Measurements from ENCODE around the gene CA12.
A peak's percentile ranks its signal among the peaks of the same experiment; 100 is the strongest.

The CA12 gene

DNA sequence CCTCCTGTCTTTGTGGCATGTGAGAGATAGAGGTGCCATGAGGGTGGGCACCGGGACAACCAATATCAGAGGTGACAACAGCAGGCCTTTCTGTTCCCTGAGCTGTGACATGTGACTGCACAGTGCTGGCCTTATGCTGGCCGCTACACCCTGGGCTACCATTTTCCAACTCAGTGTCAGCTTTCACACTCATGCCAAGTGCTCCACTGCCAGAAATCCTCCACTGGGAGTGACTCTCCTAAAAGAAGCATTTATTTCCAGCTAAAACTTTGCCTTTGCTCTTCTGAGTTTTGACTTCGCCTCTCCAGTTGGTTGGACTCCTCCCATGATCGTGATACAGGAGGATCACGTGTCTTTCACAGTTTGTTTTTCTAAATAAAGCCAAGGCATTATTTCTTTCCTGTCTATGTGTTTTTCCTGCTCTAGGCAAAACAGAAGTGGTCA, 31.4 kb downstream of the CA12 start:
- DNase-seq (ENCODE audit: low spot score): no peak
- TF ChIP-seq, protein P1, sequence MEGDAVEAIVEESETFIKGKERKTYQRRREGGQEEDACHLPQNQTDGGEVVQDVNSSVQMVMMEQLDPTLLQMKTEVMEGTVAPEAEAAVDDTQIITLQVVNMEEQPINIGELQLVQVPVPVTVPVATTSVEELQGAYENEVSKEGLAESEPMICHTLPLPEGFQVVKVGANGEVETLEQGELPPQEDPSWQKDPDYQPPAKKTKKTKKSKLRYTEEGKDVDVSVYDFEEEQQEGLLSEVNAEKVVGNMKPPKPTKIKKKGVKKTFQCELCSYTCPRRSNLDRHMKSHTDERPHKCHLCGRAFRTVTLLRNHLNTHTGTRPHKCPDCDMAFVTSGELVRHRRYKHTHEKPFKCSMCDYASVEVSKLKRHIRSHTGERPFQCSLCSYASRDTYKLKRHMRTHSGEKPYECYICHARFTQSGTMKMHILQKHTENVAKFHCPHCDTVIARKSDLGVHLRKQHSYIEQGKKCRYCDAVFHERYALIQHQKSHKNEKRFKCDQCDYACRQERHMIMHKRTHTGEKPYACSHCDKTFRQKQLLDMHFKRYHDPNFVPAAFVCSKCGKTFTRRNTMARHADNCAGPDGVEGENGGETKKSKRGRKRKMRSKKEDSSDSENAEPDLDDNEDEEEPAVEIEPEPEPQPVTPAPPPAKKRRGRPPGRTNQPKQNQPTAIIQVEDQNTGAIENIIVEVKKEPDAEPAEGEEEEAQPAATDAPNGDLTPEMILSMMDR (IDR thresholded peaks at IDR 0.05; ENCODE audit: extremely low read depth, missing control alignments): no peak

DNA sequence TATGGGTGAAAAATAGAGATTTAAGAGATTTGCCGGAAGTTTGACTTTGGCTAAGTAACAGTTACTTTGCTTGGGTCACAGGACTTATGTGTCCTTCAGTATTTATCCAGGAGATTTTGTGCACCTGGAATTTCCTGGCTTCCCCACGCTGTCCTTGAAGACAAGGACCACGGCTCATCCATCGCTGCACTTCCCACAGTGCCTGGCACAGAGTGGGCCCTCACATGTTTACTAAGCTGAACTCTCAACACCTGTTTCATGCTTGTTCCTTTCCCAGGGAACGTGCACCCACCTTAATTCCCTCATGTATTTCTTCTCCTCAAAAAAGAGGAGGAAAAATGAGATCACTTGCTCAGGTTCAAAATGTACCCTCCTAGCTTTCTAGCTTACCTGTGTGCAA, 32.0 kb downstream of the CA12 start:
- TF ChIP-seq, protein P1 (IDR thresholded peaks at IDR 0.05; ENCODE audit: extremely low read depth, missing control alignments): no peak
- no peak for DNase-seq (ENCODE audit: low spot score)

DNA sequence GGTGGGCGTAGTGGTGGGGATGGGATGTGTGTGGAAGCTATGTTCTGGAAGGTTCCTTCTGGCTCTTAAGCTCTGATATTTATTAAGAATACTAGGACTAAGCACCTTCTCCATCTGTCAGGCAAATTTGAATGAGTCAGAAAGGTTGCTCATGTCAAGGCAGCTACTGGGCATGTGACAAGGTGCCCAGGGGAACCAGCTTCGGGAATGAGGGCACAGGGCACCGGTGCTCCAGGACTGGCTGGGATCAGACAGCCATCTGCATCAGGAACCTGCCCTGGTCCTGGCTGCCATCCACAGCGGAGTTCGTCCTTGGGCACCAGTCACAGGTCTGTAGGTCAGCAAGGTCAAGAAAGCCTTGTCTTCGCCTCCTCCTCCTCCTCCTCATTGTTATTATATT, 32.5 kb downstream of the CA12 start:
- TF ChIP-seq, protein P1 (IDR thresholded peaks at IDR 0.05; ENCODE audit: extremely low read depth, missing control alignments): no peak
- DNase-seq (ENCODE audit: low spot score): no peak

DNA sequence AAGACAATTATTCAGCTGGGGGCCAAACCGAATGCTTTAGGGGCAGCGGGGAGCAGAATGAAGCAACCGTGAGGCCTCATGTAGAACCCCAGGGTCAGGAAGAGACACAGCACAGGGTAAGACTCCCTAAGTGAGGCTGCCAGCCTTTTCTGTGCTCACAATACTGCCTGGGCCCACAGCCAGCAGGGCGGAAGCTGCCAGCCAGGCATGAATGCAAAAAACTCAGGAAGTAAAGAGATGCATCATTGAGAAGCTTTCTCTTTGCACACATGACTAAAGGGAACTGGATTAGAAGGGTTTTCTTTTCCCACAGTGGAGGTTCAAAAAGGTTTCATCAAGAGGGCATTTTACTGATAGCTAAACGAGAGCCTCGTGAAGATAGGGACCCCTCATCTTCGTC, 33.3 kb downstream of the CA12 start:
- no peak for DNase-seq (ENCODE audit: low spot score)
- TF ChIP-seq, protein P1 (IDR thresholded peaks at IDR 0.05; ENCODE audit: extremely low read depth, missing control alignments): no peak

DNA sequence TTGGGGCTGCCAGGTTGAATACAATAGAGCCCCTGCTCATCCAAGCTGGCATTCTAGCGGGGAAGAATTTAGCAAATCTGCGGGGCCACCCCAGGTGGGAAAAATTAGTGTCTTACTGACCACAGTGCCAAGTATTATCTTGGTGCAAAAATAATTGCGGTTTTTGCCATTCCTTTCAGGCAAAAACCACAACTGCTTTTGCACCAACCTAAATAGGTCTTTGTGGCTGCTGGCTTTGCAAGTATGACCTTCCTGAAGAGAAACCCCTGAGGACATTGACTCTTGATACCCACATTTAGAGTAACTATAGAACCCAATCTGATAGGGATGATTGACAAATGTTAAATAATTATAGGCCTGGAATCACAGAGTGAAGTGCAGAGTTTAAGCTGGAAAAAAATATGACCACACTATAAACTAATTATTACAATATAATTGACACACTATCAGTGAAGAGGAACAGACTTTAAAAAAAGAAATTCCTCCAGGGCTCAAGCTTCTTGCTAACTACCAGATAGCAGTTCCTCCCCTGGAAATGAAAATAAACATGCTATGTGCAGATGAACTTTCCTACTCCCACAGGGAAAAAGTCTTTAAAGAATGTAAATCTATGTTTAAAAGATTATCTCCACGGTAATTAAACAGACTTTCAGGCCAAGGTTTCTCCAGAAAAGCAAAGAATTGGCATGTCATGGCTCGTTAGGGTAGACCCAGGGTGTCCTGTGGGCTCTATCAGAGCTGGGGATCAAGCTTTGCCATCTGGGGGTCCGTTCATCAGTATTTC, 34.4 kb downstream of the CA12 start:
- TF ChIP-seq, protein P1 (IDR thresholded peaks at IDR 0.05; ENCODE audit: extremely low read depth, missing control alignments): no peak
- no peak for DNase-seq (ENCODE audit: low spot score)

DNA sequence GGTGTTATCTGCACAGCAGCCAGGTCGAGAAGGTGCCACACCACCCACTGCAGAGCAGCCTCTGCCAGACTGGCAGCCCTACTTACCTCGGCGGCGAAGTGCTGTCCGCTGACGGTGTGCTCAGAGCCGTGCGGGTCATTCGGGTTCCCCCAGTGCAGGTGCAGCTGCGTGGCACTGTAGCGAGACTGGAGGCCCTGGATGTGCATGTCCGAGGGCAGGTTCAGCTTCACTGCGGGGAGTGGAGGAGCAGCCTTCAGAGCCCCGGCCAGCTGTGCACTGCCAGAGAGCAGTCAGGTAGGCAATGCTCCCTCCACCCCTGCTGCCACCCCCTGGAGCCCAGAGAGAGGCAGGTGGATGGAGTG, 36.3 kb downstream of the CA12 start:
- no peak for DNase-seq (ENCODE audit: low spot score)
- TF ChIP-seq, protein P1 (IDR thresholded peaks at IDR 0.05; ENCODE audit: extremely low read depth, missing control alignments): no peak

DNA sequence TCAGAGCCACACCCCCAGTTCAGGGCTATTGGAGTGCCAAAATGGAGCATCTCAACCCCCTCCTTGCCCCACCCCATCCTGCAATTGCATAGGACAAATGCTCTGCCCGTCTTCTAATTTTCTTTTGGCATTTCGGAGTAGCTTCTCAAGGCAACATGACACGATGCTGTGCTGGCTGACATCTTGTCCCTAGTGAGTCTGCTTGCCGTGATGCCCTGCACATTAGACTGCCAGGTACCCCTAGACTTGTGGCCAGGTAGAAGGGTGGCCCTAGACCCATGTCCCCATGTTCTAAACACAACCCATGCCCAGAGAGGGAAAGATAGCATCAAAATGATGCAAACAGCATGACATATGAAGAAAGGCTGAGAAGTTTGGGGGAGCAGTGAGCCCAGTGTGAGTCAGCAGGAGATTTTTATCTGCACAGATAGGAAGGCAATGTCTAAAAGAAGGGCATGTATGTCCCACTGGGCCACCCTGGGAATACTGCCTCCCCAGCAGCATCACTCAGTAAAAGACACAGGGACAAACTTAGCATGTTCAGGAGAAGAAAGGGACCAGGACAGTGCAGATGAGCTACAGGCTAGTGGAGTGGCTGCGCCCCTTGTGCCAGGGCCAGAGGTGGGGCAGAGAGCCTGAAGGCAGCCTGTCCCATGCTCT, 36.8 kb downstream of the CA12 start:
- TF ChIP-seq, protein P1 (IDR thresholded peaks at IDR 0.05; ENCODE audit: extremely low read depth, missing control alignments): no peak
- DNase-seq (ENCODE audit: low spot score): no peak

DNA sequence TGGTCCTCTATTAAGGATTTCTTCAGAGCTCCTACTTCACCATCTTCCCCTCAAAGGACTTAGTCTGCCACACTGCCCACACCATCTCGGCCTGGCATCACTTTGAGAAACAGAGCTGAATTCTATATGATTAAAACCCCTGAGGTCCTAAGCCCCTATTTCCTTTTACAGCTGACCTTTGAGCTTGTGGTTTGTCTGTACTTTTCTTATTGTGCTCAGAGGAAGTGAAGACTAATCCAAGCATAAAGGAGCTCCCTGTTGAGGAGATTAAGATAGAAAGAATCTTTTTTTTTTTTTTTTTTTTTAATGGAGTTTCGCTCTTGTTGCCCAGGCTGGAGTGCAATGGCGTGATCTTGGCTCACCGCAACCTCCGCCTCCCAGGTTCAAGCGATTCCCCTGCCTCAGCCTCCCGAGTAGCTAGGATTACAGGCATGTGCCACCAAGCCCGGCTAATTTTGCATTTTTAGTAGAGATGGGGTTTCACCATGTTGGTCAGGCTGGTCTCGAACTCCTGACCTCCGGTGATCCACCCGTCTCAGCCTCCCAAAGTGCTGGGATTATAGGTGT, 38.6 kb downstream of the CA12 start:
- peak; percentile 35 for DNase-seq (ENCODE audit: low spot score)

All from GM20000 (cell line).